Vagina (tissue), 2 donors: Measurements from ENCODE around the gene AVEN. TPM values are rescaled to one million over a fixed set of nuclear protein-coding genes. Genes with fewer than 3 reads are reported as not detected.

Experiments
- DNase-seq, 2 donors: peaks; one replicate each; pipeline ENCODE4 v3.0.0-alpha.2; 2017; ENCODE audit errors: extremely low spot score in 2 of 2
- H3K27ac ChIP-seq: fragments of 200-600 bp; sonication (generic); one replicate; pipeline ENCODE4 v1.5.1; 2019
- H3K27me3 ChIP-seq: fragments of 200-600 bp; sonication (generic); one replicate; pipeline ENCODE4 v1.5.1; 2019
- H3K36me3 ChIP-seq, 2 donors: fragments of 200-600 bp; sonication (generic); one replicate each; pipeline ENCODE4 v1.5.1; 2017 to 2019
- H3K4me1 ChIP-seq: fragments of 200-600 bp; sonication (generic); one replicate; pipeline ENCODE4 v1.5.1; 2019
- H3K4me3 ChIP-seq, 2 donors: fragments of 200-600 bp; sonication (generic); 1 replicate in 1 of 2; 2 replicates in 1 of 2; pipeline ENCODE4 v1.5.1; 2016 to 2019
- H3K9me3 ChIP-seq: fragments of 200-600 bp; sonication (generic); one replicate; pipeline ENCODE4 v1.5.1; 2019
- POLR2A ChIP-seq, 2 donors: fragments of 450-650 bp; IDR thresholded peaks; one replicate each; pipeline ENCODE4 v1.6.1; 2017; ENCODE audit warnings: antibody characterized with exemption in 2 of 2, mild to moderate bottlenecking in 2 of 2, moderate library complexity in 2 of 2
- POLR2AphosphoS5 ChIP-seq, 2 donors: sonication (generic); formaldehyde crosslinking; IDR thresholded peaks; one replicate each; pipeline ENCODE4 v1.9.0; 2017; ENCODE audit warnings: antibody characterized with exemption in 2 of 2, mild to moderate bottlenecking in 2 of 2, low read depth in 1 of 2; ENCODE audit not compliant: insufficient read depth in 1 of 2
- intact Hi-C: fragments of 100-400 bp; cut with DNase I; formaldehyde crosslinking; loops from one replicate; pipeline ENCODE4 v1.15.1; 2023
- total RNA-seq: library from RNA; depleted of rRNA; stranded (reverse); fragments of >200 nt; gene quantifications from one replicate; pipeline ENCODE4 v1.2.3, GENCODE V29; 2016
- TF ChIP-seq, protein P1 (sequence below), 3 experiments: fragments of 450-650 bp in 2 of 3; fragments of 200-600 bp in 1 of 3; sonication (generic) in 1 of 3; IDR thresholded peaks; one replicate each; pipeline ENCODE4 v1.5.1; 2017 to 2019; ENCODE audit warnings: antibody characterized with exemption in 3 of 3, mild to moderate bottlenecking in 2 of 3, moderate library complexity in 2 of 3

The AVEN gene
- total RNA-seq, 1 donor from 2014 or later = 7.4 TPM

DNA sequence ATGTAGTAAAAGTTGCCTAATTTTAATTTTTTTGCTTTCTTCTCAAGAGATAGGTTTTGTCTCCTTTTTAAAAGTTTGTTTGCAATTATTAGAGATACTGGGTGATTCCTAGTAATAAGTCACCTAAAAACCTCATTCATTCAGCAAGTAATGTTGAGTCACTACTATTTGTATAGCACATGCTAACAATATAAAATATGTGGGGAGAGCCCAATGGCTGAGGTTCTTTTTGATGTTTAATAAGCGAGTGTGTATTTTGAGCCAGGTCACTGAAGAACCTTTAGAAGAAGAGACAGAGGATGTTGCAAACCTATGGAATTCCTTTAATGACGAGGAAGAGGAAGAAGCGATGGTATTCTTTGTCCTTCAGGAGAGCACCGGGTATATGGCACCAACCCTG lies 194.4 kb downstream of the AVEN start:
- H3K27me3 ChIP-seq = no peaks in the 10 kb centered on the region
- intact Hi-C loops = no loop called here
- no peak for DNase-seq
- no peaks in the 10 kb centered on the region for H3K9me3 ChIP-seq
- no peak overlapping the region for H3K27ac ChIP-seq
- H3K4me3 ChIP-seq = no peak overlapping the region
- TF ChIP-seq POLR2AphosphoS5 (IDR thresholded peaks at IDR 0.05; ENCODE audit: insufficient read depth in 1 of 2, low read depth in 1 of 2) (no peak), POLR2A (IDR thresholded peaks at IDR 0.05) (no peak)
- TF ChIP-seq, protein P1, sequence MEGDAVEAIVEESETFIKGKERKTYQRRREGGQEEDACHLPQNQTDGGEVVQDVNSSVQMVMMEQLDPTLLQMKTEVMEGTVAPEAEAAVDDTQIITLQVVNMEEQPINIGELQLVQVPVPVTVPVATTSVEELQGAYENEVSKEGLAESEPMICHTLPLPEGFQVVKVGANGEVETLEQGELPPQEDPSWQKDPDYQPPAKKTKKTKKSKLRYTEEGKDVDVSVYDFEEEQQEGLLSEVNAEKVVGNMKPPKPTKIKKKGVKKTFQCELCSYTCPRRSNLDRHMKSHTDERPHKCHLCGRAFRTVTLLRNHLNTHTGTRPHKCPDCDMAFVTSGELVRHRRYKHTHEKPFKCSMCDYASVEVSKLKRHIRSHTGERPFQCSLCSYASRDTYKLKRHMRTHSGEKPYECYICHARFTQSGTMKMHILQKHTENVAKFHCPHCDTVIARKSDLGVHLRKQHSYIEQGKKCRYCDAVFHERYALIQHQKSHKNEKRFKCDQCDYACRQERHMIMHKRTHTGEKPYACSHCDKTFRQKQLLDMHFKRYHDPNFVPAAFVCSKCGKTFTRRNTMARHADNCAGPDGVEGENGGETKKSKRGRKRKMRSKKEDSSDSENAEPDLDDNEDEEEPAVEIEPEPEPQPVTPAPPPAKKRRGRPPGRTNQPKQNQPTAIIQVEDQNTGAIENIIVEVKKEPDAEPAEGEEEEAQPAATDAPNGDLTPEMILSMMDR (IDR thresholded peaks at IDR 0.05) = no peak
- no peaks in the 10 kb centered on the region for H3K36me3 ChIP-seq
- peaks cover 4% of the 10 kb centered on the region for H3K4me1 ChIP-seq

DNA sequence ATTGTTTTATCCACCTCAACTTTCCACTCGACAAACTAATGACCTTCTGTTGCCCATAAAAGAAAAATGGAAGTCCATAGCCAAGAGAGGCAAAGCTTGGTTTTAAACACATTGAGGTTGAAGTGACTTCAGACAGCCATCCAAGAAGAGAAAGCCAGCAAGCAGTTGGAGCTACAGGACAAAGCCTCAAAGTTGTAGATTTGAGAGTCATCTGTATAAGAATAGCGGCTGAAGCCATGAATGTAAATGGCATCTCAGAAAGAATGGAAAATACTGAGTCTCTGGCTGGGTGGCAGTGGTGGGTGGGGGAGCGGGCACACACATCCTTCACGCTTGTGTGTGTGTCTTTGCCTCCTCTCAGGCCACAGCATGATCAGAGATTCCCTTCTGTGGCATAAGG lies 194.8 kb downstream of the AVEN start:
- no peaks in the 10 kb centered on the region for H3K9me3 ChIP-seq
- no peak for DNase-seq
- no peak for TF ChIP-seq POLR2A (IDR thresholded peaks at IDR 0.05)
- no peaks in the 10 kb centered on the region for H3K36me3 ChIP-seq
- no peak overlapping the region for H3K27ac ChIP-seq
- intact Hi-C loops = no loop called here
- no peak overlapping the region for H3K4me3 ChIP-seq
- H3K4me1 ChIP-seq = peaks cover 4% of the 10 kb centered on the region
- no peaks in the 10 kb centered on the region for H3K27me3 ChIP-seq

DNA sequence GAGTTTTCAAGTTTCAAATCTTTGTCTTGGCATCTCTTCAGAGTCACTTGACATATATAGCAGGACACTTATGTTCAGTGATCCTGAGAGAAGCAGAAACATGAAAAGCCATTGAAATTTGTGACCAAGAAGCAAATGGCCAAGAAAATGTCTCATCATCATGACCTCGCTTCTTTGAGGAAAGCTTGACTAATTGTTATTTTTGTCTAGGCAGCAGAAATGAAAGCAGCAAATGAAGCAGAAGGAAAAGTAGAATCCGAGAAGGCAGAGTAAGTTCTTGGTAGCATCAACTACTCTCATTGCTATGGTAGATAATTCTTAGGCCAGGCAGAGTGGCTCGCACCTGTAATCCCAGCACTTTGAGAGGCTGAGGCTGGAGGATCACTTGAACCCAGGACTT lies 198.4 kb downstream of the AVEN start:
- Histone ChIP-seq H3K4me3 (no peak overlapping the region), H3K27ac (no peak overlapping the region), H3K27me3 (no peaks in the 10 kb centered on the region), H3K9me3 (no peaks in the 10 kb centered on the region), H3K4me1 (peaks cover 4% of the 10 kb centered on the region), H3K36me3 (no peaks in the 10 kb centered on the region)
- no peak for DNase-seq
- no peak for TF ChIP-seq POLR2AphosphoS5 (IDR thresholded peaks at IDR 0.05; ENCODE audit: insufficient read depth in 1 of 2, low read depth in 1 of 2)
- TF ChIP-seq, protein P1 (IDR thresholded peaks at IDR 0.05) = no peak
- no peak for TF ChIP-seq POLR2A (IDR thresholded peaks at IDR 0.05)
- intact Hi-C loops = no loop called here

DNA sequence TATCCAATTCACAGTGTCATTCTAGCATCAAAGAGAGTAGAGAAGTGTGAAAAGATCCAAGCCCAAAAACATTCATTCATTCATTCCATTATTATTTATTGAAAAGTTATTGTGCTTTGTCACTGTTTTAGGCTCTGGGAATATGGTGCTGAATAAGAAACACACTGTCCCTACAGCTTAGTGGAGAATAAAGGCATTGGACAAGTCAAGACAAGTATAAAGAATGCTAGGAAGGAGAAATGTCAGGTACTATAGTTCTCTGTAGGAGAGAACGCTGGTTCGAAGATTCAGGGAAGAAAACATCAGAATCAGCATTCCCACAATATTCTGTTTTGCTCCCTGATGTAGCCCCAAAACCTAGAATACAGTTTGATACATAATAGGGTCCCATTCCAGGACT lies 199.5 kb downstream of the AVEN start:
- Histone ChIP-seq H3K4me3 (no peak overlapping the region), H3K27me3 (no peaks in the 10 kb centered on the region), H3K4me1 (peaks cover 4% of the 10 kb centered on the region), H3K9me3 (no peaks in the 10 kb centered on the region), H3K36me3 (no peaks in the 10 kb centered on the region), H3K27ac (no peak overlapping the region)
- intact Hi-C loops = loop anchor here (10.0 kb wide), 1 partner anchor 45 kb away; no protein-coding TSS in a partner anchor
- TF ChIP-seq, protein P1 (IDR thresholded peaks at IDR 0.05) = no peak
- TF ChIP-seq POLR2A (IDR thresholded peaks at IDR 0.05) = no peak
- TF ChIP-seq POLR2AphosphoS5 (IDR thresholded peaks at IDR 0.05; ENCODE audit: insufficient read depth in 1 of 2, low read depth in 1 of 2) = no peak
- no peak for DNase-seq

DNA sequence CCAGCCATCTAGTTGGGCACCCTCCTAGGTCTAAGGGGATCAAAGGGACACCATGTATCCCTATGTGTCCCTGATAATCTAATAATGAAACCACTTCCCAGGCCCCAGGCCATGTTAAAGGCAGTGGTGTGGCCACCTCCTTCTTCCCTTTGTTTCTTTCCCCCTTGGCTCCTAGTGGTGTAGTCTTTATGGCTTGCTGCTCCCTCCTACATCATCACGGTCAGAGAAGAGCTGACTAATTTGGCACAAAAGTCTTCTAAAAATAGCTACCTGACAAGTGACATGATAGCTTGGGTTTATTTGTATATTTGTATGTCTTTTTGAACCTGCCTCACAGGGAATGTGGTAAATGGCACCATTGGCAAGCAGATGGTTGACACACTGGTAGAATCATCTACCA lies 201.7 kb downstream of the AVEN start:
- H3K27me3 ChIP-seq = no peaks in the 10 kb centered on the region
- TF ChIP-seq, protein P1 (IDR thresholded peaks at IDR 0.05) = no peak
- TF ChIP-seq POLR2A (IDR thresholded peaks at IDR 0.05) = no peak
- no peak for TF ChIP-seq POLR2AphosphoS5 (IDR thresholded peaks at IDR 0.05; ENCODE audit: insufficient read depth in 1 of 2, low read depth in 1 of 2)
- no peak overlapping the region for H3K4me3 ChIP-seq
- no peaks in the 10 kb centered on the region for H3K36me3 ChIP-seq
- intact Hi-C loops = loop anchor here (10.0 kb wide), 1 partner anchor 48 kb away; no protein-coding TSS in a partner anchor
- H3K27ac ChIP-seq = no peak overlapping the region
- peaks cover 4% of the 10 kb centered on the region for H3K4me1 ChIP-seq
- no peaks in the 10 kb centered on the region for H3K9me3 ChIP-seq
- no peak for DNase-seq
